Adrenal gland (tissue), 5 donors: ENCODE results near the gene PRH1.

Experiments
- POLR2A ChIP-seq, 2 donors: fragments of 450-650 bp; IDR thresholded peaks; one replicate each; pipeline ENCODE4 v1.6.1; 2017; ENCODE audit warnings: antibody characterized with exemption in 2 of 2, mild to moderate bottlenecking in 2 of 2, moderate library complexity in 1 of 2
- TF ChIP-seq, protein P1 (sequence below), 6 experiments: fragments of 450-650 bp in 4 of 6; fragments of 200-600 bp in 2 of 6; sonication (generic) in 1 of 6; IDR thresholded peaks; 1 replicate in 5 of 6; 2 replicates in 1 of 6; pipeline versions ENCODE4 v1.5.1 to v1.8.0; 2016 to 2021; ENCODE audit warnings: antibody characterized with exemption in 6 of 6, mild to moderate bottlenecking in 2 of 6, moderate library complexity in 1 of 6
- donor health status: DM: no; HTN: no; CAD: no.

DNA sequence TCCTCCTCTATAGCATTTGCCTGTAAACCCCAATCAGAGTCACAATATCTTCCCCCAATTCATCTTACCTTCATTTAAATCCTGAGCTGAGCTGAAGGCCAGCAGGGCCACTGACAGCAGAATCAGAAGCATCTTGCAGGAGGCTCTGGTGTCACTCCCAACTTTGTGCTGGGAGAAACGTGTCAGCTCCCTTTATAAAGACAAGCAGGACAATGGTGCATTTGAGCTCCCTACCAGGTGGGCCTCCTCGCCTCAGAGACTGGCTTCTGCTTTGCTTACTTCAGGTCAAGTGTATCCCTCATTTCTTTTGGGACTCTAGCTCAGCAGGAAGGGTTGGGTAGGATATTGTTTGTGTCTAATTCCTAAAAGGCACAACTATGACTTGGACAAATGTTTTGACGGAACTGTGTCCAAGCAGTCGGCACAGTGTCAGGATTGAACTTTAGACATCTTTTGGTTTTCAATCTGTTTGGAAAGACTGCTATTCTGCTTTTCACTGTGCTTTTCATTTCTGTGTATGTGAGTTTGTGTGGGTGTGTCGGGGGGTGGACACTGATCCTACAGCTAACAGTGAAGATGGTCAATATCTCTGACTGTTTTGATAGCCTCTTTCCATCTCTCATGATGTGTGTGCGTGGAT lies at the start of gene PRH1:
- TF ChIP-seq, protein P1, sequence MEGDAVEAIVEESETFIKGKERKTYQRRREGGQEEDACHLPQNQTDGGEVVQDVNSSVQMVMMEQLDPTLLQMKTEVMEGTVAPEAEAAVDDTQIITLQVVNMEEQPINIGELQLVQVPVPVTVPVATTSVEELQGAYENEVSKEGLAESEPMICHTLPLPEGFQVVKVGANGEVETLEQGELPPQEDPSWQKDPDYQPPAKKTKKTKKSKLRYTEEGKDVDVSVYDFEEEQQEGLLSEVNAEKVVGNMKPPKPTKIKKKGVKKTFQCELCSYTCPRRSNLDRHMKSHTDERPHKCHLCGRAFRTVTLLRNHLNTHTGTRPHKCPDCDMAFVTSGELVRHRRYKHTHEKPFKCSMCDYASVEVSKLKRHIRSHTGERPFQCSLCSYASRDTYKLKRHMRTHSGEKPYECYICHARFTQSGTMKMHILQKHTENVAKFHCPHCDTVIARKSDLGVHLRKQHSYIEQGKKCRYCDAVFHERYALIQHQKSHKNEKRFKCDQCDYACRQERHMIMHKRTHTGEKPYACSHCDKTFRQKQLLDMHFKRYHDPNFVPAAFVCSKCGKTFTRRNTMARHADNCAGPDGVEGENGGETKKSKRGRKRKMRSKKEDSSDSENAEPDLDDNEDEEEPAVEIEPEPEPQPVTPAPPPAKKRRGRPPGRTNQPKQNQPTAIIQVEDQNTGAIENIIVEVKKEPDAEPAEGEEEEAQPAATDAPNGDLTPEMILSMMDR (IDR thresholded peaks at IDR 0.05), result no peak
- no peak for TF ChIP-seq POLR2A (IDR thresholded peaks at IDR 0.05)
